GM19328 (cell line): ENCODE measurements around the gene MOSMO.

Experiments
- ATAC-seq: cut with Tn5 transposase; IDR thresholded peaks from one replicate; pipeline ENCODE4 v1.9.1; 2021; ENCODE audit warnings: mild to moderate bottlenecking, moderate library complexity; ENCODE audit not compliant: unreplicated experiment

MOSMO gene

GRCh38 chr16:22132801-22133200 lies 124.9 kb downstream of the MOSMO start:
- ATAC-seq, result no peak
